ENCODE results near the gene IRS2. TPM values are rescaled to one million over a fixed set of nuclear protein-coding genes. Genes with fewer than 3 reads are reported as not detected.

IRS2 gene, protein sequence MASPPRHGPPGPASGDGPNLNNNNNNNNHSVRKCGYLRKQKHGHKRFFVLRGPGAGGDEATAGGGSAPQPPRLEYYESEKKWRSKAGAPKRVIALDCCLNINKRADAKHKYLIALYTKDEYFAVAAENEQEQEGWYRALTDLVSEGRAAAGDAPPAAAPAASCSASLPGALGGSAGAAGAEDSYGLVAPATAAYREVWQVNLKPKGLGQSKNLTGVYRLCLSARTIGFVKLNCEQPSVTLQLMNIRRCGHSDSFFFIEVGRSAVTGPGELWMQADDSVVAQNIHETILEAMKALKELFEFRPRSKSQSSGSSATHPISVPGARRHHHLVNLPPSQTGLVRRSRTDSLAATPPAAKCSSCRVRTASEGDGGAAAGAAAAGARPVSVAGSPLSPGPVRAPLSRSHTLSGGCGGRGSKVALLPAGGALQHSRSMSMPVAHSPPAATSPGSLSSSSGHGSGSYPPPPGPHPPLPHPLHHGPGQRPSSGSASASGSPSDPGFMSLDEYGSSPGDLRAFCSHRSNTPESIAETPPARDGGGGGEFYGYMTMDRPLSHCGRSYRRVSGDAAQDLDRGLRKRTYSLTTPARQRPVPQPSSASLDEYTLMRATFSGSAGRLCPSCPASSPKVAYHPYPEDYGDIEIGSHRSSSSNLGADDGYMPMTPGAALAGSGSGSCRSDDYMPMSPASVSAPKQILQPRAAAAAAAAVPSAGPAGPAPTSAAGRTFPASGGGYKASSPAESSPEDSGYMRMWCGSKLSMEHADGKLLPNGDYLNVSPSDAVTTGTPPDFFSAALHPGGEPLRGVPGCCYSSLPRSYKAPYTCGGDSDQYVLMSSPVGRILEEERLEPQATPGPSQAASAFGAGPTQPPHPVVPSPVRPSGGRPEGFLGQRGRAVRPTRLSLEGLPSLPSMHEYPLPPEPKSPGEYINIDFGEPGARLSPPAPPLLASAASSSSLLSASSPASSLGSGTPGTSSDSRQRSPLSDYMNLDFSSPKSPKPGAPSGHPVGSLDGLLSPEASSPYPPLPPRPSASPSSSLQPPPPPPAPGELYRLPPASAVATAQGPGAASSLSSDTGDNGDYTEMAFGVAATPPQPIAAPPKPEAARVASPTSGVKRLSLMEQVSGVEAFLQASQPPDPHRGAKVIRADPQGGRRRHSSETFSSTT (N-terminal part only)
- 16.7 and 17.0 TPM in 2 replicates for total RNA-seq (2021; fragmentation: NEBNext Ultra II Directional; extraction: Animal tissue kit (Norgen Biotek cat#: 25700))
- 2.6 and 3.8 TPM in 2 replicates for polyA plus RNA-seq (2011; rRNA removed)
- polyA plus RNA-seq (2011; cell fraction: cytosol; rRNA removed): 2.7 TPM
- 5.0 TPM for polyA plus RNA-seq (2011; cell fraction: nucleus; rRNA removed)
- polyA plus RNA-seq (2012, experiment 1 of 2): 4.8 to 6.0 TPM (median 5.3 TPM) in 4 replicates
- 3.8 TPM for polyA plus RNA-seq (2012, experiment 2 of 2)
- polyA plus RNA-seq (2013, experiment 1 of 2): 5.1 TPM
- 5.3 TPM for polyA plus RNA-seq (2013, experiment 2 of 2)
- polyA minus RNA-seq (2011; rRNA and poly(A)+ RNA removed): 1.7 and 2.3 TPM in 2 replicates
- polyA minus RNA-seq (2011; cell fraction: cytosol; rRNA and poly(A)+ RNA removed): 8.1 TPM
- polyA minus RNA-seq (2011; cell fraction: nucleus; rRNA and poly(A)+ RNA removed): 15.0 TPM
- long read RNA-seq, experiment 1, full-length matches to known transcripts: 8 of 28 reads
- long read RNA-seq, experiment 1, partial matches to known transcripts: 0 of 28 reads
- long read RNA-seq, experiment 1, other reads (novel, unspliced or antisense): 20 of 28 reads
- long read RNA-seq, experiment 2, partial matches to known transcripts: 0 of 3 reads
- long read RNA-seq, experiment 2, other reads (novel, unspliced or antisense): 3 of 3 reads

DNA sequence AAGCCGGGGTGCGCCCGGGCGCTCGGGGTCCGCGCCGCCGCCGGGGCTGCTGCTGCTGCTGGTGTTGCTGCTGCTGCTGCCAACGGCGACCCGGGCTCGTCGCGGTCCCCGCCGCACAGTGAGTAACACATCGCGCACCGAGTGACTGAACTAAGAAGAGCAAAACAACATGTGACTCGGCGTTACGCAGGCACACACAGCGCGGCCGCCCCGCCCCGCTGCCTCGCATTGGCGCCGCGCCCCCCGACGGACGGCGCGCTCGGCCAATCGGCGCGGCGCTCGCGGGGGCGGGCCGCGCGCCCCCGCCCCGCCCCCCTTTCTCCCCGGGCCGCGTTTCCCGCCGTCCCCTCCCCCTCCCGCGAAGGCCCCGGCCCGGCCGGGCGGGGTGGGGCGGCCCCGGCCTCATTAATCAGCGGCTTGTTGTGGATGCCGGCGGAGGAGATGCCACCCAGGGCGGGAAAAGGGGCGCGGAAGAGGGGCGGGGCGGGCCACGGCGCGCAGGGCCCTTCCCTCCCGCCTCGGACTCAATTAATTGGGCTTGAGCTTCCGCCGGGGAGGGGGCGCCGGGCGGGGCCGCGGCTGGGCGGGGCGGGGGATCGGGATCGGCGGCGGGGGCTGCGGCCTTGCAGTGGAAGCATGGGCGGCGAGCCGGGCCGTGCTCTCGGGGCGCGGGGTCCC, at the start of gene IRS2:
Gene IRS2 (minus strand): TSS at position 127 of the 678 bp plus-strand sequence. CDS start 530 bp downstream, outside the sequence.
- H2BK20ac ChIP-seq (ENCODE audit: low read length): no peak within 1 kb of the TSS
- H3K4ac ChIP-seq (replicated peaks; ENCODE audit: insufficient read length, low read depth, low read length): no peak within 1 kb of the TSS
- FAIRE-seq: no peak
- CTCF ChIA-PET (ENCODE audit: partially characterized antibody): no interaction called here
- peaks cover 2 to 19% (median 5%) of the 10 kb centered on the region in 4 experiments; a peak in 6 of 7 replicates for H3K4me1 ChIP-seq (replicated peaks in 1 of 4; ENCODE audit: control insufficient read depth in 3 of 4, insufficient read depth in 4 of 4, low read length in 3 of 4)
- DNase-seq (ENCODE audit: low read depth in 1 of 2, low spot score in 2 of 2): peak; percentile 61 to 89
- no peaks in the 10 kb centered on the region for H3K9me3 ChIP-seq (ENCODE audit: insufficient read depth in 2 of 2, low read depth in 1 of 2, low read length in 1 of 2)
- 0 out of 2 replicates have a peak within 1 kb of the TSS, but pooled peaks have one; percentile 76 for H2AFZ ChIP-seq (ENCODE audit: low read length)
- peaks cover 3 to 10% of the 10 kb centered on the region in 2 experiments; a peak in 3 of 4 replicates for H3K79me2 ChIP-seq (ENCODE audit: control insufficient read depth in 1 of 2, insufficient read depth in 2 of 2, low read length in 2 of 2)
- H3K79me1 ChIP-seq (ENCODE audit: low read depth, low read length): no peaks in the 10 kb centered on the region; the same call in 1 of the 2 replicates
- H3K23me2 ChIP-seq (ENCODE audit: low read depth, low read length): peaks cover 16% of the 10 kb centered on the region
- no peak within 1 kb of the TSS for H3K14ac ChIP-seq (ENCODE audit: insufficient read length)
- no peak within 1 kb of the TSS for H2BK120ac ChIP-seq (replicated peaks; ENCODE audit: low read depth, low read length)
- H3K4me2 ChIP-seq (ENCODE audit: insufficient read depth in 1 of 2, low read depth in 2 of 2, low read length in 2 of 2): peak within 1 kb of the TSS; percentile 84 to 92
- H2BK12ac ChIP-seq (ENCODE audit: low read depth, low read length): 0 out of 2 replicates have a peak within 1 kb of the TSS, but pooled peaks have one; percentile 43
- H4K20me1 ChIP-seq (replicated peaks in 1 of 2; ENCODE audit: control insufficient read depth in 1 of 2, insufficient read depth in 2 of 2, low read length in 2 of 2): peaks cover 8 to 13% of the 10 kb centered on the region in 2 experiments
- peaks cover 0 to 19% (median 7%) of the 10 kb centered on the region in 4 experiments; a peak in 3 of 8 replicates for H3K36me3 ChIP-seq (ENCODE audit: control insufficient read depth in 2 of 4, insufficient read depth in 4 of 4, low read length in 3 of 4)
- POLR2A ChIA-PET (ENCODE audit: partially characterized antibody): interaction anchor here (0.7 to 1.2 kb wide), 2 partner anchors 9 to 35 kb away, joined by 3 to 5 read pairs; no protein-coding TSS in a partner anchor
- no peak within 1 kb of the TSS for H2BK15ac ChIP-seq (ENCODE audit: low read length)
- H4K5ac ChIP-seq (ENCODE audit: insufficient read length, low read depth, low read length): peak within 1 kb of the TSS; percentile 21
- peak within 1 kb of the TSS; percentile 51; the same call in 1 of the 2 replicates for H3K18ac ChIP-seq (ENCODE audit: extremely low read depth, low read length)
- H4K91ac ChIP-seq (replicated peaks; ENCODE audit: insufficient read length, low read length): peak within 1 kb of the TSS; percentile 55
- no CpG with 5 or more reads among the region's 98 CpGs for WGBS, 2 experiments (ENCODE audit: extremely low coverage in 1 of 2, insufficient coverage in 1 of 2, insufficient read length in 1 of 2, insufficient replicate concordance in 2 of 2, low coverage in 1 of 2, low lambda C conversion rate in 2 of 2, missing lambda C conversion rate in 1 of 2)
- H3K23ac ChIP-seq (ENCODE audit: insufficient read length): no peak within 1 kb of the TSS
- H3K4me3 ChIP-seq (ENCODE audit: extremely low read depth in 1 of 4, insufficient read depth in 2 of 4, low read depth in 3 of 4, low read length in 4 of 4): peak within 1 kb of the TSS; percentile 69 to 88 (median 78)
- H2BK5ac ChIP-seq (ENCODE audit: low read depth, low read length): peak within 1 kb of the TSS; percentile 52; the same call in 1 of the 2 replicates
- peak within 1 kb of the TSS; percentile 70; the same call in 1 of the 2 replicates for H3K27ac ChIP-seq (ENCODE audit: low read depth, low read length)
- no peaks in the 10 kb centered on the region; a peak in 2 of 7 replicates for H3K27me3 ChIP-seq (replicated peaks in 1 of 4; ENCODE audit: control insufficient read depth in 3 of 4, extremely low read depth in 1 of 4, insufficient read depth in 3 of 4, low read length in 3 of 4)
- peak within 1 kb of the TSS; percentile 62 to 94 (median 76) for H3K9ac ChIP-seq (replicated peaks in 1 of 4; ENCODE audit: extremely low read depth in 1 of 4, low read depth in 3 of 4, low read length in 3 of 4)
- peak within 1 kb of the TSS; percentile 96 for H4K8ac ChIP-seq (ENCODE audit: extremely low read depth, insufficient read depth, low read length)
- H2AK5ac ChIP-seq (ENCODE audit: low read depth, low read length): no peak within 1 kb of the TSS
- H3K56ac ChIP-seq (replicated peaks; ENCODE audit: insufficient read length, low read depth, low read length): peak within 1 kb of the TSS; percentile 46
- TF ChIP-seq HDAC2 (IDR thresholded peaks at IDR 0.05; ENCODE audit: borderline replicate concordance in 1 of 2, low read depth in 2 of 2, low read length in 2 of 2) (0 out of 4 replicates have a peak, but pooled peaks of 1 of the 2 experiments have one; percentile 63), RFX5 (IDR thresholded peaks at IDR 0.05; ENCODE audit: borderline replicate concordance, low read depth, low read length) (no peak), TAF1 (IDR thresholded peaks at IDR 0.05; ENCODE audit: low read depth, low read length) (peak; percentile 97)

All from H1 (cell line).